ENCODE data around the gene KLHL36. TPM values are rescaled to one million over a fixed set of nuclear protein-coding genes. Genes with fewer than 3 reads are reported as not detected.

KLHL36 gene
- total RNA-seq, 1 experiment from 2014 or later = 36.7 TPM

DNA sequence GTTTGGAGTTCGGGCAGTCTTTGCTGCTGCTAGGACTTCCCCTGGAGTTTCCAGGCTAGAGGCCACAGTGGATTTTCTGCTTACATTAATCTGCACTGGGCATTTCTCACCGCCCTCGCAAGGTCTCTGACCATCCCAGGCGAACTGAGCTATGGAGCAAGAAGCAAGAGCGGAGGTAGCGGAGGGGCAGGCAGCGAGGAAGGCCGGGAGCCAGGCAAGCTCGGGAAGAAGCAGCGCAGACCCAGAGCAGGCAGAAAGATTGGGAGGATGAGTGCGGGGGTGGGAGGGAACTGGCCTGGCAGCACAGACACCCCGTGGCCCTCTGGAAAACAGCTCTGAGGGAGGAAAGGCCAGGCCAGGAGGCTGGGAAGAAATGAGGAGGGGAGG is 34.2 kb upstream of the KLHL36 start:
- H2BK20ac ChIP-seq (ENCODE audit: low read depth, low read length, poor library complexity, severe bottlenecking) = no peak overlapping the region
- no peak overlapping the region for H3K27ac ChIP-seq (ENCODE audit: insufficient read length, low read depth, low read length)
- H3K27me3 ChIP-seq (ENCODE audit: insufficient read depth, low read length) = peaks cover 3% of the 10 kb centered on the region; the same call in 1 of the 2 replicates
- H2BK5ac ChIP-seq (ENCODE audit: insufficient read length, low read length) = no peak overlapping the region
- no peak overlapping the region for H2AK5ac ChIP-seq (ENCODE audit: insufficient read length, low read length)
- H3K14ac ChIP-seq (ENCODE audit: insufficient read depth, low read length) = no peak overlapping the region
- no peak overlapping the region for H2BK120ac ChIP-seq (ENCODE audit: low read depth, low read length, poor library complexity, severe bottlenecking)
- H3K23ac ChIP-seq (ENCODE audit: insufficient read length, low read depth, low read length) = no peak overlapping the region
- H3K23me2 ChIP-seq (ENCODE audit: insufficient read length, low read depth, low read length, poor library complexity, severe bottlenecking) = peaks cover 11% of the 10 kb centered on the region
- no peaks in the 10 kb centered on the region for H3K9me3 Mint-ChIP-seq
- no peak overlapping the region for H3K56ac ChIP-seq (ENCODE audit: insufficient read length, low read depth, low read length)
- no peak for DNase-seq
- no peak overlapping the region for H2AFZ ChIP-seq (ENCODE audit: low read length)
- H3K18ac ChIP-seq (ENCODE audit: insufficient read length, low read depth, low read length) = no peak overlapping the region
- no peak overlapping the region for H3K4ac ChIP-seq (ENCODE audit: low read depth, low read length)
- H4K8ac ChIP-seq (replicated peaks; ENCODE audit: insufficient read length, low read depth, low read length) = no peak overlapping the region
- no peak overlapping the region for H2BK15ac ChIP-seq (ENCODE audit: low read depth, low read length)
- H3K4me1 Mint-ChIP-seq = peaks cover 26 to 34% of the 10 kb centered on the region in 2 experiments
- peaks cover 6% of the 10 kb centered on the region for H3K79me1 ChIP-seq (ENCODE audit: insufficient read depth, low read depth, low read length, poor library complexity, severe bottlenecking)
- no CpG with 5 or more reads among the region's 12 CpGs for WGBS (ENCODE audit: extremely low coverage, insufficient read length, low lambda C conversion rate)
- H4K20me1 ChIP-seq (ENCODE audit: control insufficient read depth, insufficient read depth, insufficient read length) = no peaks in the 10 kb centered on the region
- no peak overlapping the region for H4K5ac ChIP-seq (ENCODE audit: insufficient read length, low read depth, low read length)
- peaks cover 11% of the 10 kb centered on the region; the same call in 1 of the 2 replicates for H3K79me2 ChIP-seq (ENCODE audit: insufficient read depth, low read length)
- no peaks in the 10 kb centered on the region for H3K9me3 ChIP-seq (ENCODE audit: control insufficient read depth, low read depth, low read length)
- no peak for TF ChIP-seq CTCF (conservative IDR thresholded peaks at IDR 0.05)
- H4K91ac ChIP-seq (ENCODE audit: insufficient read length, low read depth, low read length) = no peak overlapping the region
- no peak overlapping the region for H3K9ac ChIP-seq (ENCODE audit: extremely low read depth, insufficient read length, low read length)
- H3K4me3 Mint-ChIP-seq = no peak overlapping the region
- H3K36me3 Mint-ChIP-seq (ENCODE audit: insufficient read depth in 1 of 3, low read depth in 3 of 3) = peaks cover 4 to 16% (median 13%) of the 10 kb centered on the region in 3 experiments
- no peak overlapping the region for H3K4me2 ChIP-seq (ENCODE audit: insufficient read depth, insufficient read length, low read length)
- no peak overlapping the region for H3T11ph ChIP-seq (ENCODE audit: low read length)
- H3K27me3 Mint-ChIP-seq (ENCODE audit: low read depth) = peaks cover 12% of the 10 kb centered on the region
- 0 out of 7 replicates have a peak overlapping the region, but pooled peaks of 1 of the 3 experiments have one; percentile 26 for H3K27ac Mint-ChIP-seq
- no peaks in the 10 kb centered on the region for H3K4me1 ChIP-seq (ENCODE audit: insufficient read depth, low read length)
- H2BK12ac ChIP-seq (ENCODE audit: insufficient read length, low read depth, low read length) = no peak overlapping the region
